OCI-LY7 (cell line): ENCODE data around the gene TBC1D17.

Experiments
- EZH2phosphoT487 ChIP-seq: fragments of 200-600 bp; sonication (generic); IDR thresholded peaks from 2 replicates; pipeline ENCODE4 v1.6.1; 2018; ENCODE audit warnings: low read depth, borderline replicate concordance, mild to moderate bottlenecking, mixed run types, antibody characterized with exemption, low read length, moderate library complexity, mixed read lengths
- TF ChIP-seq, protein P1 (sequence below): fragments of 200-600 bp; sonication (generic); conservative IDR thresholded peaks from 2 replicates; pipeline ENCODE4 v1.5.1; 2014; ENCODE audit warnings: mild to moderate bottlenecking, antibody characterized with exemption, low read length, moderate library complexity, mixed read lengths

DNA sequence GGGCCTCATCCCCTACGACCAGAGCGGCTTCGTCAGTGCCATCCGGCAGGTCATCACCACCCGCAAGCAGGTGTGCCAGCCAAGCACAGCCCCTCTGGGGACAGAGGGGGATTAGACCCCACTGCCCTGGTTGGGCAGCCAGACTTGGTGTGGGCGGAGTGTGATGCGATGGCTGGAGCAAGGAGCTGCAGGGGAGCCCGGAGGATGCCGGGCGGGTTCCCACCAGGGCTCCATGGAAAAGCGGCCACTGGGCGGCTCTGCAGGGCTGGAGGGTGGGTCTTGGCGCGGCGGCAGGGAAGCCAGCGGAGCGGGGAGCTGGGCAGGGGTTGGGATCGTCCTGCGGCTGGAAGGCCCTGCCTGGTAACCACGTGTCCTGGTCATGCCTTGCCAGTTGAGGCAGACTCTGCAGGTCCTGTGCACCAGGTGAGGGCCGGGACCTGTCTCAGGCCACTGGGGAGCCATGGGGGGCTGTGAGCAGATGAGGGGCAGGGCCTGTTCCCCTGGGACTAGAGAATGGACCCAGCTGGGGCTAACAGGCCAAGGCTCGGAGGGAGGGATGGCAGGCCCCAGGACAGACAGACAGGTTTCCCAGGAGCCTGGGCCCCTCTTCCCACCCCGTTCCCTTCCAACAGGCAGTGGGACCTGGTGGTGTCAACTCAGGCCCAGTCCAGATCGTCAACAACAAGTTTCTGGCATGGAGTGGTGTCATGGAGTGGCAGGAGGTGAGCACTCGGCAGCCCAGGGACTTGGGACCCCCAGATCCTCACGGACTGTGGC, 20.3 kb upstream of the TBC1D17 start:
- TF ChIP-seq, protein P1, sequence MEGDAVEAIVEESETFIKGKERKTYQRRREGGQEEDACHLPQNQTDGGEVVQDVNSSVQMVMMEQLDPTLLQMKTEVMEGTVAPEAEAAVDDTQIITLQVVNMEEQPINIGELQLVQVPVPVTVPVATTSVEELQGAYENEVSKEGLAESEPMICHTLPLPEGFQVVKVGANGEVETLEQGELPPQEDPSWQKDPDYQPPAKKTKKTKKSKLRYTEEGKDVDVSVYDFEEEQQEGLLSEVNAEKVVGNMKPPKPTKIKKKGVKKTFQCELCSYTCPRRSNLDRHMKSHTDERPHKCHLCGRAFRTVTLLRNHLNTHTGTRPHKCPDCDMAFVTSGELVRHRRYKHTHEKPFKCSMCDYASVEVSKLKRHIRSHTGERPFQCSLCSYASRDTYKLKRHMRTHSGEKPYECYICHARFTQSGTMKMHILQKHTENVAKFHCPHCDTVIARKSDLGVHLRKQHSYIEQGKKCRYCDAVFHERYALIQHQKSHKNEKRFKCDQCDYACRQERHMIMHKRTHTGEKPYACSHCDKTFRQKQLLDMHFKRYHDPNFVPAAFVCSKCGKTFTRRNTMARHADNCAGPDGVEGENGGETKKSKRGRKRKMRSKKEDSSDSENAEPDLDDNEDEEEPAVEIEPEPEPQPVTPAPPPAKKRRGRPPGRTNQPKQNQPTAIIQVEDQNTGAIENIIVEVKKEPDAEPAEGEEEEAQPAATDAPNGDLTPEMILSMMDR, result no peak
- no peak for TF ChIP-seq EZH2phosphoT487
